GM10266 (cell line): ENCODE measurements around the gene CTIF.
"Not testable (repeated sequence)": the region's sequence is repeated elsewhere in the genome, so short reads cannot be mapped to it uniquely, and the experiment has no call there.

Experiments
- DNase-seq: peaks from one replicate; pipeline ENCODE4 v3.0.0; 2012; ENCODE audit errors: extremely low spot score
- TF ChIP-seq, protein P1 (sequence below): IDR thresholded peaks from 2 replicates; pipeline ENCODE4 v1.5.1; 2012; ENCODE audit warnings: mild to moderate bottlenecking, low read depth; ENCODE audit not compliant: control insufficient read depth, insufficient read depth; ENCODE audit errors: missing control alignments

The CTIF gene

DNA sequence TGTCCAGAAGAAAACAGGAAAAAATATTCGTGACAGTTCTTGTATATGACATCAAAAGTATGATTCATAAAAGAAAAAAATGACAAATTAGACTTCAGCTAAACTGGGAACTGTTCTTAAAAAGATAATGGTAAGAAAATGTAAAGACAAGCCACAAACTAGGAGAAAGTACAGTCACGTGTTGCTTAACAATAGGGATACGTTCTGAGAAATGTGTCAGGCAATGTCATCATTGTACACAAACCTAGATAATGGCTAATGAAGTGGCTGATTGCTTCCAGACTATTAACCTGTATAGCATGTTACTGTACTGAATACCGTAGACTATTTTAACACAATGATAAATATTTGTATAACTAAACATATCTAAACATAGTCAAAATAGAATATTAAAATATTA, 35.9 kb upstream of the CTIF start:
- DNase-seq, result no peak
- TF ChIP-seq, protein P1, sequence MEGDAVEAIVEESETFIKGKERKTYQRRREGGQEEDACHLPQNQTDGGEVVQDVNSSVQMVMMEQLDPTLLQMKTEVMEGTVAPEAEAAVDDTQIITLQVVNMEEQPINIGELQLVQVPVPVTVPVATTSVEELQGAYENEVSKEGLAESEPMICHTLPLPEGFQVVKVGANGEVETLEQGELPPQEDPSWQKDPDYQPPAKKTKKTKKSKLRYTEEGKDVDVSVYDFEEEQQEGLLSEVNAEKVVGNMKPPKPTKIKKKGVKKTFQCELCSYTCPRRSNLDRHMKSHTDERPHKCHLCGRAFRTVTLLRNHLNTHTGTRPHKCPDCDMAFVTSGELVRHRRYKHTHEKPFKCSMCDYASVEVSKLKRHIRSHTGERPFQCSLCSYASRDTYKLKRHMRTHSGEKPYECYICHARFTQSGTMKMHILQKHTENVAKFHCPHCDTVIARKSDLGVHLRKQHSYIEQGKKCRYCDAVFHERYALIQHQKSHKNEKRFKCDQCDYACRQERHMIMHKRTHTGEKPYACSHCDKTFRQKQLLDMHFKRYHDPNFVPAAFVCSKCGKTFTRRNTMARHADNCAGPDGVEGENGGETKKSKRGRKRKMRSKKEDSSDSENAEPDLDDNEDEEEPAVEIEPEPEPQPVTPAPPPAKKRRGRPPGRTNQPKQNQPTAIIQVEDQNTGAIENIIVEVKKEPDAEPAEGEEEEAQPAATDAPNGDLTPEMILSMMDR, result no peak

- TF ChIP-seq, protein P1, result no peak
- no peak for DNase-seq
Measured at GRCh38 chr18:48504819-48505218, 34.0 kb upstream of the CTIF start.

GRCh38 chr18:48506983-48507568, 31.8 kb upstream of the CTIF start:
- not testable (repeated sequence) for DNase-seq

DNA sequence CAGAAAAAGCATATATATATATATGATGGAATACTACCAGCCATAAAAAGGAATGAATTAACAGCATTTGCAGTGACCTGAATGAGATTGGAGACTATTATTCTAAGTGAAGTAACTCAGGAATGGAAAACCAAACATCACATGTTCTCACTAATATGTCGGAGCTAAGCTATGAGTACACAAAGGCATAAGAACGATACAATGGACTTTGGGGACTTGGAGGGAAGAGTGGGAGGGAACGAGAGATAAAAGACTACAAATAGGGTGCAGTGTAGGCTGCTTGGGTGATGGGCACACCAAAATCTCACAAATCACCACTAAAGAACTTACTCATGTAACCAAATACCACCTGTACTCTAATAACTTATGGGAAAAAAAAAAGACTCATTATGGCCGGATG, 26.3 kb upstream of the CTIF start:
- DNase-seq, result not testable (repeated sequence)

DNA sequence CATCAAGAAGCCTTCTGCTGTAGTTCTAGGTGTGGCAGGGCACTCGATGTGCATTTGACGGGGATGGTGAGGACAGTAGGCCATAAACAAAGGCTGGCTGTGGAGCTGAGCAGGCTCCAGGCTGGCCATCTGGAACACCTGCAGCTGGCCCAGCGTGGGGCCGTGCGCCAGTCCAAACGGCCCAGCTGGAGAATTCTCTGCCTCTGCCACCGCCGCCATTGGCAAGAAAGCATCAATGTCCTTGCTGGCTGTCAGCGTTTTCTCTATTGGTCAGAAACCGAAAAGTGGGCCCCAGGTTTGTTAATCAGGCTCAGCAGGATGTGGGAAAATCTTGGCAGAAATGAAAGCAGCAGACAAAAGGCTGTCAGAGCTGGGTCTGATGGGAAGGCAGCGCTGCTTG, 24.0 kb upstream of the CTIF start:
- no peak for DNase-seq
- TF ChIP-seq, protein P1, result no peak

- TF ChIP-seq, protein P1, result no peak
- DNase-seq, result no peak
Measured at GRCh38 chr18:48517048-48517447, 21.8 kb upstream of the CTIF start.

DNA sequence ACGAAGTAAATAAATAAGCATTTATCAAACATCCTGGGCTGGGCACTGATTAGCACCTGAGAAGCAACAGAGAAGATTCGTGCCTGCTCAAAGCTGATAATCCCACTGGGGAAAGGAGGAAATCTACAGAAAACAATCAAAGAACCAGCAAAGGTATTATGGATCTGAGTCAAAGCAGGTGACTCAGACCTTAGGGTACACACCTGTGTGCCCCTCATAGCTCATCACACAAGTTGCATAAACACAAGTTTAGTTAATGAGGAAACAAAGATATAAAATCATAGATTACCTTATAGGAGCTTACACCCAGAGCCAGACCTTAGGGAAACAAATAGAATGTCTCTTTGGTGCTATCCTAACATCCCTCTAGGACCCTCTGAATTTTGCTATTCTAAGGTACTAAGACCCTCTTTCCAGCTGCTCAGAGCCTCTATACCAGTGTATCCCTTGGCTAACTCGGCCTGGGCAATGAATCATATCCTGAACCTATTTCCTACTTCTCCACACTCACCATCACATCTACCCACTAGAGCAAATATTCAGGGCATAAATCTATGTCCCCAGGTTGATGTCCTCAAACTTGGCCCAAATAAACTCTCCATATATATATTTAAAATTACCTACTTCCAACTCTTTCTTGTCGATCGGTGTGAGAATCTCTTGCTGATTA, 19.3 kb upstream of the CTIF start:
- TF ChIP-seq, protein P1, result no peak

GRCh38 chr18:48521723-48522122, 17.1 kb upstream of the CTIF start:
- TF ChIP-seq, protein P1, result no peak
- no peak for DNase-seq

More for the DNA sequence above, 19.3 kb upstream of the CTIF start:
- no peak for DNase-seq
